ENCODE data around the gene INPP4B.

INPP4B gene

GRCh38 chr4:142248946-142249345 is 597.2 kb downstream of the INPP4B start:
- H3K4me3 Mint-ChIP-seq = no peak overlapping the region
- H3K27ac Mint-ChIP-seq = no peak overlapping the region
- peaks cover 22% of the 10 kb centered on the region for H3K36me3 Mint-ChIP-seq (ENCODE audit: low read depth)
- peaks cover 16% of the 10 kb centered on the region for H3K9me3 Mint-ChIP-seq
- H3K27me3 Mint-ChIP-seq (ENCODE audit: low read depth) = no peaks in the 10 kb centered on the region
- no peak for TF ChIP-seq CTCF (IDR thresholded peaks at IDR 0.05; ENCODE audit: unreplicated experiment in 3 of 3)
- H3K4me1 Mint-ChIP-seq = no peaks in the 10 kb centered on the region

GRCh38 chr4:142243255-142243654 is 602.8 kb downstream of the INPP4B start:
- peaks cover 12% of the 10 kb centered on the region for H3K4me1 Mint-ChIP-seq
- H3K27ac Mint-ChIP-seq = no peak overlapping the region
- H3K9me3 Mint-ChIP-seq = peaks cover 16% of the 10 kb centered on the region
- H3K27me3 Mint-ChIP-seq (ENCODE audit: low read depth) = no peaks in the 10 kb centered on the region
- no peak for TF ChIP-seq CTCF (IDR thresholded peaks at IDR 0.05; ENCODE audit: unreplicated experiment in 3 of 3)
- H3K4me3 Mint-ChIP-seq = no peak overlapping the region
- H3K36me3 Mint-ChIP-seq (ENCODE audit: low read depth) = peaks cover 21% of the 10 kb centered on the region

- no peak overlapping the region for H3K4me3 Mint-ChIP-seq
- peaks cover 12% of the 10 kb centered on the region for H3K9me3 Mint-ChIP-seq
- peak overlapping the region in 1 of 3 experiments; percentile 29 for H3K27ac Mint-ChIP-seq
- H3K36me3 Mint-ChIP-seq (ENCODE audit: low read depth) = peaks cover 16% of the 10 kb centered on the region
- H3K27me3 Mint-ChIP-seq (ENCODE audit: low read depth) = no peaks in the 10 kb centered on the region
- peaks cover 12% of the 10 kb centered on the region for H3K4me1 Mint-ChIP-seq
- TF ChIP-seq CTCF (IDR thresholded peaks at IDR 0.05; ENCODE audit: unreplicated experiment in 3 of 3) = no peak
Measured at GRCh38 chr4:142242156-142242555, 603.9 kb downstream of the INPP4B start.

GRCh38 chr4:142238589-142238988 is 607.5 kb downstream of the INPP4B start:
- Mint-ChIP-seq H3K36me3 (ENCODE audit: low read depth) (peaks cover 5% of the 10 kb centered on the region), H3K9me3 (peaks cover 4% of the 10 kb centered on the region), H3K4me1 (peaks cover 12% of the 10 kb centered on the region), H3K27ac (no peak overlapping the region), H3K4me3 (no peak overlapping the region), H3K27me3 (ENCODE audit: low read depth) (no peaks in the 10 kb centered on the region)
- TF ChIP-seq CTCF (IDR thresholded peaks at IDR 0.05; ENCODE audit: unreplicated experiment in 3 of 3) = no peak

- TF ChIP-seq CTCF (IDR thresholded peaks at IDR 0.05; ENCODE audit: unreplicated experiment in 3 of 3) = no peak
- H3K27me3 Mint-ChIP-seq (ENCODE audit: low read depth) = no peaks in the 10 kb centered on the region
- no peaks in the 10 kb centered on the region for H3K36me3 Mint-ChIP-seq (ENCODE audit: low read depth)
- no peaks in the 10 kb centered on the region for H3K9me3 Mint-ChIP-seq
- H3K4me3 Mint-ChIP-seq = no peak overlapping the region
- H3K27ac Mint-ChIP-seq = no peak overlapping the region
- no peaks in the 10 kb centered on the region for H3K4me1 Mint-ChIP-seq
Measured at GRCh38 chr4:142236268-142236667, 609.8 kb downstream of the INPP4B start.

GRCh38 chr4:142231787-142232186 is 614.3 kb downstream of the INPP4B start:
- Mint-ChIP-seq H3K36me3 (ENCODE audit: low read depth) (no peaks in the 10 kb centered on the region), H3K9me3 (no peaks in the 10 kb centered on the region), H3K4me1 (no peaks in the 10 kb centered on the region), H3K4me3 (no peak overlapping the region), H3K27ac (no peak overlapping the region), H3K27me3 (ENCODE audit: low read depth) (no peaks in the 10 kb centered on the region)
- no peak for TF ChIP-seq CTCF (IDR thresholded peaks at IDR 0.05; ENCODE audit: unreplicated experiment in 3 of 3)

Data from nephron (organoid).